Testis (tissue), 3 donors: ENCODE measurements around the gene UBE2H. TPM values are rescaled to one million over a fixed set of nuclear protein-coding genes. Genes with fewer than 3 reads are reported as not detected.

ENCODE experiments used
- DNase-seq: peaks from one replicate; pipeline ENCODE4 v3.0.0-alpha.2; 2019
- H3K27ac ChIP-seq, 2 donors: fragments of 200-600 bp; sonication (generic); one replicate each; pipeline ENCODE4 v1.5.1; 2019
- H3K27me3 ChIP-seq: fragments of 200-600 bp; sonication (generic); one replicate; pipeline ENCODE4 v1.5.1; 2019
- H3K36me3 ChIP-seq: fragments of 200-600 bp; sonication (generic); one replicate; pipeline ENCODE4 v1.5.1; 2017; ENCODE audit warnings: low read depth; ENCODE audit errors: missing control alignments
- H3K4me1 ChIP-seq: fragments of 200-600 bp; sonication (generic); one replicate; pipeline ENCODE4 v1.5.1; 2019
- H3K4me3 ChIP-seq, 2 donors: fragments of 200-600 bp; sonication (generic); one replicate each; pipeline ENCODE4 v1.5.1; 2017 to 2019
- H3K9me3 ChIP-seq: fragments of 200-600 bp; sonication (generic); one replicate; pipeline ENCODE4 v1.5.1; 2017
- CTCF ChIP-seq, 3 experiments: fragments of 450-650 bp in 2 of 3; fragments of 200-600 bp in 1 of 3; sonication (generic) in 1 of 3; IDR thresholded peaks; one replicate each; pipeline ENCODE4 v1.5.1; 2016 to 2019; ENCODE audit warnings: antibody characterized with exemption in 3 of 3, mild to moderate bottlenecking in 2 of 3, moderate library complexity in 1 of 3
- POLR2A ChIP-seq: fragments of 450-650 bp; IDR thresholded peaks from one replicate; pipeline ENCODE4 v1.6.1; 2017; ENCODE audit warnings: antibody characterized with exemption, mild to moderate bottlenecking, moderate library complexity
- WGBS, 2 donors: methylation state at CpG; one replicate each; pipeline ENCODE4 v1.1.5; 2018; 5-methylcytosine and 5-hydroxymethylcytosine counted together
- intact Hi-C: fragments of 100-400 bp; cut with DNase I; formaldehyde crosslinking; loops from one replicate; pipeline ENCODE4 v1.15.1; 2023; ENCODE audit warnings: low total_unique reads
- polyA plus RNA-seq: library from polyadenylated mRNA; stranded (reverse); fragments of 350-450 nt; fragmentation: Illumina TruSeq; extraction: RNeasy Lipid Tissue Mini Kit (QIAGEN cat#74804); gene quantifications from one replicate; pipeline ENCODE4 v1.2.3, GENCODE V29; 2014; ENCODE audit warnings: low read depth, low replicate concordance; ENCODE audit not compliant: insufficient read depth
- small RNA-seq, 2 donors: library from RNA; depleted of rRNA; stranded (forward); fragments of <200 nt; gene quantifications; one replicate each; pipeline ENCODE3, GENCODE V24; 2016
- total RNA-seq, 2 donors: library from RNA; depleted of rRNA; stranded (reverse); fragments of >200 nt; gene quantifications; one replicate each; pipeline ENCODE4 v1.2.3, GENCODE V29; 2016

The UBE2H gene
- total and polyA plus RNA-seq, 3 donors from 2014 or later = 93.5 to 130 (median 126) TPM

- peaks cover 10% of the 10 kb centered on the region for H3K27me3 ChIP-seq
- DNase-seq = no peak
- intact Hi-C loops = no loop called here
- no peaks in the 10 kb centered on the region for H3K9me3 ChIP-seq
- peaks cover 21% of the 10 kb centered on the region for H3K4me1 ChIP-seq
- H3K4me3 ChIP-seq = peak overlapping the region in 1 of 2 donors; percentile 55
- no peak overlapping the region for H3K27ac ChIP-seq
- H3K36me3 ChIP-seq = no peaks in the 10 kb centered on the region
- 3 to 4% methylated on average over 20 to 63 of the region's 73 CpGs for WGBS, 2 donors
- no peak for TF ChIP-seq POLR2A
These were observed 170.6 kb downstream of the UBE2H start for GRCh38 chr7:129781928-129782817.

GRCh38 chr7:129780974-129781927 lies 171.5 kb downstream of the UBE2H start:
- intact Hi-C loops = no loop called here
- H3K4me3 ChIP-seq = peak overlapping the region; percentile 19 to 55

More at GRCh38 chr7:129780974-129781927, 171.5 kb downstream of the UBE2H start:
- TF ChIP-seq CTCF (IDR thresholded peaks at IDR 0.05) (no peak), POLR2A (no peak)
- 2 to 3% methylated on average over 29 to 34 of the region's 55 CpGs for WGBS, 2 donors
- Histone ChIP-seq H3K9me3 (no peaks in the 10 kb centered on the region), H3K27me3 (peaks cover 10% of the 10 kb centered on the region), H3K4me1 (peaks cover 21% of the 10 kb centered on the region), H3K27ac (no peak overlapping the region), H3K36me3 (no peaks in the 10 kb centered on the region)
- DNase-seq = no peak

Small RNAs within 50 kb of the gene (small RNA-seq; reads per million reads assigned to genes)
- gene RF00019 = 0 reads per million in 2 donors

Other genes starting within 250 kb of the UBE2H start
- gene ZC3HC1, start 98.4 kb upstream of the UBE2H start, total RNA-seq = 10 to 100 TPM; 22.3 to 30.2 TPM
- gene ZC3HC1, start 98.4 kb upstream of the UBE2H start, polyA plus RNA-seq = 40.2 TPM
- gene KLHDC10, start 117.6 kb upstream of the UBE2H start, total RNA-seq = 10 to 100 TPM; 38.4 to 44.3 TPM
- 122 TPM for gene KLHDC10, start 117.6 kb upstream of the UBE2H start, polyA plus RNA-seq